B cell (primary cell): Measurements from ENCODE around the gene LIFR. TPM values are rescaled to one million over a fixed set of nuclear protein-coding genes. Genes with fewer than 3 reads are reported as not detected.

Source experiments
- ATAC-seq: fragments of 200-7000 bp; cut with Tn5 transposase; one replicate; pipeline ENCODE4 v1.10.0; 2021; ENCODE audit warnings: low read depth, mild to moderate bottlenecking, moderate number of reproducible peaks, moderate library complexity
- CTCF ChIA-PET: fragments of 350-600 bp; sonication (Branson Sonifier 250); formaldehyde crosslinking; loops from one replicate; lab custom pipeline; 2021; ENCODE audit warnings: antibody characterized with exemption, inconsistent platforms; lab: Charles Lee
- POLR2A ChIA-PET: fragments of 350-600 bp; sonication (Branson Sonifier 250); formaldehyde crosslinking; loops from one replicate; lab custom pipeline; 2021; ENCODE audit warnings: antibody characterized with exemption; lab: Charles Lee
- DNase-seq: peaks from one replicate; pipeline ENCODE4 v3.0.0; 2013
- H2AFZ ChIP-seq: 2 replicates; pipeline ENCODE4 v1.6.1; 2012; ENCODE audit warnings: mild to moderate bottlenecking, low read depth, low read length; ENCODE audit not compliant: insufficient read depth, poor library complexity, severe bottlenecking
- H3K27ac ChIP-seq, 2 donors: 1 replicate in 1 of 2; 2 replicates in 1 of 2; pipeline ENCODE4 v1.5.1; 2012 to 2013; ENCODE audit warnings: low read length in 2 of 2, mild to moderate bottlenecking in 2 of 2, moderate library complexity in 1 of 2
- H3K27me3 ChIP-seq, 4 experiments: fragments of 200-600 bp in 1 of 4; sonication (generic) in 1 of 4; replicated peaks in 1 of 4; 1 replicate in 2 of 4; 2 replicates in 2 of 4; pipeline versions ENCODE4 v1.6.1 to v1.7.0; 2013 to 2016; ENCODE audit warnings: low read length in 3 of 4, mild to moderate bottlenecking in 2 of 4, mixed read lengths in 1 of 4, moderate library complexity in 1 of 4; ENCODE audit not compliant: insufficient read depth in 4 of 4, control insufficient read depth in 3 of 4; ENCODE audit errors: control extremely low read depth in 1 of 4
- H3K36me3 ChIP-seq, 2 experiments: replicated peaks in 1 of 2; 1 replicate in 1 of 2; 2 replicates in 1 of 2; pipeline versions ENCODE4 v1.6.1 to v1.7.1; 2013; ENCODE audit warnings: low read length in 1 of 2; ENCODE audit not compliant: insufficient read depth in 2 of 2, control insufficient read depth in 1 of 2; ENCODE audit errors: control extremely low read depth in 1 of 2, extremely low read depth in 1 of 2
- H3K4me1 ChIP-seq, 2 donors: fragments of 200-600 bp in 1 of 2; sonication (generic) in 1 of 2; 1 replicate in 1 of 2; 2 replicates in 1 of 2; pipeline versions ENCODE4 v1.5.1 to v1.6.1; 2013 to 2017; ENCODE audit warnings: low read length in 2 of 2; ENCODE audit not compliant: control insufficient read depth in 2 of 2, insufficient read depth in 2 of 2
- H3K4me2 ChIP-seq: replicated peaks from 2 replicates; pipeline ENCODE3; 2012; ENCODE audit warnings: mild to moderate bottlenecking, low read depth, low read length; ENCODE audit not compliant: poor library complexity, severe bottlenecking
- H3K4me3 ChIP-seq, 5 experiments: fragments of 200-600 bp in 1 of 5; sonication (generic) in 1 of 5; 1 replicate in 3 of 5; 2 replicates in 2 of 5; pipeline versions ENCODE4 v1.5.1 to v1.7.0; 2011 to 2016; ENCODE audit warnings: low read length in 4 of 5, mild to moderate bottlenecking in 4 of 5, low read depth in 2 of 5, control low read depth in 1 of 5, moderate library complexity in 1 of 5; ENCODE audit not compliant: insufficient read depth in 1 of 5; ENCODE audit errors: control extremely low read depth in 1 of 5, extremely low read depth in 1 of 5
- H3K79me2 ChIP-seq: fragments of 200-600 bp; sonication (generic); one replicate; pipeline ENCODE4 v1.6.0; 2016; ENCODE audit warnings: low read length; ENCODE audit not compliant: control insufficient read depth, insufficient read depth
- H3K9ac ChIP-seq: fragments of 200-600 bp; sonication (generic); 2 replicates; pipeline ENCODE4 v1.6.1; 2017; ENCODE audit warnings: mild to moderate bottlenecking, low read length, moderate library complexity
- H3K9me3 ChIP-seq, 3 donors: one replicate each; pipeline versions ENCODE4 v1.6.1 to v1.7.1; 2013; ENCODE audit warnings: low read length in 2 of 3; ENCODE audit not compliant: control insufficient read depth in 2 of 3, insufficient read depth in 1 of 3; ENCODE audit errors: control extremely low read depth in 1 of 3
- H4K20me1 ChIP-seq: 2 replicates; pipeline ENCODE4 v1.6.0; 2012; ENCODE audit warnings: mild to moderate bottlenecking, low read length; ENCODE audit not compliant: insufficient read depth, control insufficient read depth, poor library complexity, severe bottlenecking
- H3K27ac Mint-ChIP-seq: one replicate; pipeline ENCODE4 v1.8.0; 2021; ENCODE audit warnings: mixed read lengths
- H3K27me3 Mint-ChIP-seq: one replicate; pipeline ENCODE4 v1.8.0; 2021; ENCODE audit warnings: mixed read lengths
- H3K4me1 Mint-ChIP-seq: one replicate; pipeline ENCODE4 v1.8.0; 2021; ENCODE audit warnings: mixed read lengths
- H3K4me3 Mint-ChIP-seq: one replicate; pipeline ENCODE4 v1.8.0; 2021; ENCODE audit warnings: mixed read lengths
- H3K9me3 Mint-ChIP-seq: one replicate; pipeline ENCODE4 v1.8.0; 2022; ENCODE audit warnings: mixed read lengths; ENCODE audit not compliant: insufficient read depth
- EZH2 ChIP-seq: IDR thresholded peaks from 2 replicates; pipeline ENCODE4 v1.6.1; 2012; ENCODE audit warnings: borderline replicate concordance, low read depth, mild to moderate bottlenecking, moderate library complexity, low read length; ENCODE audit not compliant: insufficient read depth, poor library complexity, severe bottlenecking
- WGBS: methylation state at CpG from one replicate; pipeline ENCODE4 v1.1.5; 2013; ENCODE audit warnings: missing lambda C conversion rate; ENCODE audit not compliant: insufficient coverage; 5-methylcytosine and 5-hydroxymethylcytosine counted together
- intact Hi-C: fragments of 100-400 bp; cut with micrococcal nuclease; formaldehyde crosslinking; loops from one replicate; pipeline ENCODE4 v1.10.0; 2022
- polyA plus RNA-seq: library from polyadenylated mRNA; depleted of rRNA; stranded (reverse); fragments of >200 nt; gene quantifications from 2 replicates; pipeline ENCODE4 v1.2.3, GENCODE V29; 2012
- total RNA-seq, 2 donors: library from RNA; stranded (reverse); fragments of 120-200 nt in 1 of 2; gene quantifications; 1 replicate in 1 of 2; 2 replicates in 1 of 2; pipeline versions ENCODE4 v1.2.3 to v1.2.4, GENCODE V29; 2013 to 2022
- TF ChIP-seq, protein P1 (sequence below): fragments of 200-600 bp; IDR thresholded peaks from one replicate; pipeline ENCODE4 v1.8.0; 2022; ENCODE audit warnings: antibody characterized with exemption, mild to moderate bottlenecking

The LIFR gene
- total and polyA plus RNA-seq, 2 donors (not counting 1 experiment from before 2014, with no cell fraction given): not detected

DNA sequence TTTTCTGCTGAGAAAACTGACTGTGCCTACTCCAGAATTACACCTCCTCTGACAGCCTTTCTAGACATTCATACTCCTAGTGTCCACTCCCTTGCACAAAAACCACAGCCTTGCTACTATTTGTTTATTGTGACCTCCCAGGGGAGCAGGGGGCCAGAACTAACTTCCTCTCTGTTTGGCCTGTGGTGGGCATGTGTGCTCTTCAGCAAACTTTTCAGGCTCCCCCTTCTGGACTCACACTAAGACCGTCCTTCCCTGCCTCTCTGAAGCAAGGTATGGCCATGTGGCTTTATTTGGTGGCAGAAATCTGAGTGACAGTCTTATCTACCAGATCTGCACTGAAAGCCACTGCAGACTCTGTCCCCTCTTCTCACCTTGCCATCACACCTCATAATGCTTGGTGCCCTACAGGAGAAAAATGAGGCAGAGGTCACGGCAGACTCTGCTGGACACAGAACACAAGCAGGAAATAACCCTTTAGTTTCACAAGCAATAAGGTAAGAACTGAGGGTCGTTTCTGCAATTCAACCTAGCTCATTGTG is 28.2 kb downstream of the LIFR start:
- Histone ChIP-seq H3K4me2 (no peak overlapping the region), H3K4me1 (peaks cover 8 to 10% of the 10 kb centered on the region in 2 donors), H3K9me3 (peaks cover 0 to 3% (median 0%) of the 10 kb centered on the region in 3 donors), H3K9ac (no peak overlapping the region), H3K4me3 (no peak overlapping the region), H3K27me3 (peaks cover 0 to 13% (median 12%) of the 10 kb centered on the region in 4 experiments), H4K20me1 (no peaks in the 10 kb centered on the region), H3K36me3 (no peaks in the 10 kb centered on the region), H2AFZ (no peak overlapping the region), H3K79me2 (no peaks in the 10 kb centered on the region), H3K27ac (no peak overlapping the region)
- Mint-ChIP-seq H3K4me3 (no peak overlapping the region), H3K4me1 (peaks cover 12% of the 10 kb centered on the region), H3K27me3 (peaks cover 32% of the 10 kb centered on the region), H3K9me3 (peaks cover 5% of the 10 kb centered on the region), H3K27ac (no peak overlapping the region)
- 50% methylated on average over 2 of the region's 3 CpGs for WGBS
- TF ChIP-seq, protein P1, sequence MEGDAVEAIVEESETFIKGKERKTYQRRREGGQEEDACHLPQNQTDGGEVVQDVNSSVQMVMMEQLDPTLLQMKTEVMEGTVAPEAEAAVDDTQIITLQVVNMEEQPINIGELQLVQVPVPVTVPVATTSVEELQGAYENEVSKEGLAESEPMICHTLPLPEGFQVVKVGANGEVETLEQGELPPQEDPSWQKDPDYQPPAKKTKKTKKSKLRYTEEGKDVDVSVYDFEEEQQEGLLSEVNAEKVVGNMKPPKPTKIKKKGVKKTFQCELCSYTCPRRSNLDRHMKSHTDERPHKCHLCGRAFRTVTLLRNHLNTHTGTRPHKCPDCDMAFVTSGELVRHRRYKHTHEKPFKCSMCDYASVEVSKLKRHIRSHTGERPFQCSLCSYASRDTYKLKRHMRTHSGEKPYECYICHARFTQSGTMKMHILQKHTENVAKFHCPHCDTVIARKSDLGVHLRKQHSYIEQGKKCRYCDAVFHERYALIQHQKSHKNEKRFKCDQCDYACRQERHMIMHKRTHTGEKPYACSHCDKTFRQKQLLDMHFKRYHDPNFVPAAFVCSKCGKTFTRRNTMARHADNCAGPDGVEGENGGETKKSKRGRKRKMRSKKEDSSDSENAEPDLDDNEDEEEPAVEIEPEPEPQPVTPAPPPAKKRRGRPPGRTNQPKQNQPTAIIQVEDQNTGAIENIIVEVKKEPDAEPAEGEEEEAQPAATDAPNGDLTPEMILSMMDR: no peak
- no peak for TF ChIP-seq EZH2
- intact Hi-C loops: no loop called here
- CTCF ChIA-PET: no interaction called here
- POLR2A ChIA-PET: no interaction called here
- DNase-seq (no peak), ATAC-seq (no peak)

DNA sequence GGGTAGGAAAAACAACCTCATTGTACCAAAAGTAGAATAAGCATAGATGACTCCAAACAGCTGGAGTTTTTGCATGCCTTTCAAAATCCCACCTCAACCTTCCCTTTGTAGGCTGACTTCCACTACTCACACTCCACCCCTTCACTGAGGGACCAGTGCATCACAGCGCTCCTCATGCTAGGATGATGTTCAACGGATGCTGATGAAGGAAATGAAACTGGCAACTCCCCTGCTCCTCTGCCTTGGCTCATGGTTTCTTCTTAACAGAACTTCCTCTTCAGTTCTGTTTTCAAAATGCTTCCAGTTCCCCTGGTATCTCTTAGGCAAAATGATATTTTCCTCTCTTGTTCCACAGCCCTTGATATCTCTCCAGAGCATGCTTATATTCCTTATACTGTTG is 29.0 kb downstream of the LIFR start:
- no peak for TF ChIP-seq EZH2
- TF ChIP-seq, protein P1: no peak
- CTCF ChIA-PET: no interaction called here
- WGBS: 40% methylated on average over 1 of the region's 2 CpGs
- Histone ChIP-seq H3K9me3 (peaks cover 0 to 3% (median 0%) of the 10 kb centered on the region in 3 donors), H3K9ac (no peak overlapping the region), H2AFZ (no peak overlapping the region), H4K20me1 (no peaks in the 10 kb centered on the region), H3K4me3 (no peak overlapping the region), H3K4me1 (peaks cover 8 to 10% of the 10 kb centered on the region in 2 donors), H3K4me2 (no peak overlapping the region), H3K27ac (no peak overlapping the region), H3K27me3 (peaks cover 0 to 16% (median 12%) of the 10 kb centered on the region in 4 experiments), H3K79me2 (no peaks in the 10 kb centered on the region), H3K36me3 (no peaks in the 10 kb centered on the region)
- Mint-ChIP-seq H3K9me3 (peaks cover 5% of the 10 kb centered on the region), H3K4me3 (no peak overlapping the region), H3K4me1 (peaks cover 12% of the 10 kb centered on the region), H3K27me3 (peaks cover 36% of the 10 kb centered on the region), H3K27ac (no peak overlapping the region)
- intact Hi-C loops: no loop called here
- ATAC-seq: peak; percentile 66
- POLR2A ChIA-PET: no interaction called here
- peak; percentile 41 for DNase-seq
